HepG2 (cell line): ENCODE results near the gene CPEB2. TPM values are rescaled to one million over a fixed set of nuclear protein-coding genes. Genes with fewer than 3 reads are reported as not detected.

ENCODE experiments used
- AGO1 ChIP-seq: fragments of 200-400 bp; formaldehyde crosslinking; IDR thresholded peaks from 2 replicates; pipeline ENCODE4 v1.6.1; 2017; ENCODE audit warnings: mild to moderate bottlenecking, low read depth, low read length, moderate library complexity; ENCODE audit not compliant: poor library complexity, severe bottlenecking
- FOSL2 ChIP-seq: sonication (generic); formaldehyde crosslinking; IDR thresholded peaks from 2 replicates; pipeline ENCODE4 v1.4.0; 2020; ENCODE audit warnings: missing genetic modification reagents
- HOXA9 ChIP-seq: sonication (generic); formaldehyde crosslinking; IDR thresholded peaks from 2 replicates; pipeline ENCODE4 v1.8.1; 2022; ENCODE audit warnings: missing genetic modification reagents, mild to moderate bottlenecking, moderate library complexity, borderline replicate concordance
- KMT2B ChIP-seq: IDR thresholded peaks from 2 replicates; pipeline ENCODE4 v1.6.1; 2016; ENCODE audit warnings: missing genetic modification reagents, missing compliant biosample characterization
- NONO ChIP-seq, 2 experiments: fragments of 450-650 bp in 1 of 2; sonication (generic) in 1 of 2; formaldehyde crosslinking in 1 of 2; IDR thresholded peaks in 1 of 2; conservative IDR thresholded peaks in 1 of 2; 2 replicates each; pipeline versions ENCODE4 v1.6.1 to v1.8.0; 2017 to 2022; ENCODE audit warnings: mild to moderate bottlenecking in 1 of 2, missing genetic modification reagents in 1 of 2, moderate library complexity in 1 of 2
- SNAI1 ChIP-seq: sonication (generic); formaldehyde crosslinking; IDR thresholded peaks from 2 replicates; pipeline ENCODE4 v1.5.0; 2020; ENCODE audit warnings: mild to moderate bottlenecking, missing genetic modification reagents, borderline replicate concordance
- ZC3H4 ChIP-seq: sonication (generic); formaldehyde crosslinking; IDR thresholded peaks from 2 replicates; pipeline ENCODE4 v1.4.0; 2020; ENCODE audit warnings: missing genetic modification reagents, borderline replicate concordance
- ZNF337 ChIP-seq: sonication (generic); formaldehyde crosslinking; IDR thresholded peaks from 2 replicates; pipeline ENCODE4 v1.5.1; 2020; ENCODE audit warnings: missing genetic modification reagents, low read depth, mild to moderate bottlenecking, borderline replicate concordance
- ZNF598 ChIP-seq: sonication (generic); formaldehyde crosslinking; IDR thresholded peaks from 2 replicates; pipeline ENCODE4 v1.5.1; 2020; ENCODE audit warnings: mild to moderate bottlenecking, missing genetic modification reagents, borderline replicate concordance
- ZNF782 ChIP-seq: sonication (generic); formaldehyde crosslinking; IDR thresholded peaks from 2 replicates; pipeline ENCODE4 v1.4.0; 2020; ENCODE audit warnings: missing genetic modification reagents, mild to moderate bottlenecking, borderline replicate concordance
- ZNF790 ChIP-seq: sonication (generic); formaldehyde crosslinking; IDR thresholded peaks from 2 replicates; pipeline ENCODE4 v1.8.0; 2022; ENCODE audit warnings: missing genetic modification reagents, mild to moderate bottlenecking, borderline replicate concordance
- polyA plus RNA-seq, 8 experiments: library from polyadenylated mRNA; depleted of rRNA in 3 of 8; stranded (reverse) in 7 of 8; unstranded in 1 of 8; fragments of >200 nt; fragmentation: Illumina TruSeq in 4 of 8; extraction: Trizol in 4 of 8; gene quantifications; 2 replicates each; pipeline versions ENCODE4 v1.2.1 to v1.2.3, GENCODE V29; 2011 to 2016; ENCODE audit warnings: low read depth in 4 of 8, missing spikeins in 1 of 8, mixed read lengths in 1 of 8; ENCODE audit not compliant: insufficient read depth in 1 of 8
- total RNA-seq, 5 experiments: library from RNA; depleted of rRNA; stranded (reverse); fragments of >200 nt; fragmentation: Illumina TruSeq; extraction: Trizol; gene quantifications; 2 replicates each; pipeline ENCODE4 v1.2.3, GENCODE V29; 2016; ENCODE audit warnings: low read depth in 1 of 5
- TF ChIP-seq, protein P1 (sequence below): sonication (generic); formaldehyde crosslinking; IDR thresholded peaks from 2 replicates; pipeline ENCODE4 v1.5.1; 2020; ENCODE audit warnings: mild to moderate bottlenecking, missing genetic modification reagents, moderate library complexity
- TF ChIP-seq, protein P2 (sequence below): IDR thresholded peaks from 2 replicates; pipeline ENCODE4 v1.6.1; 2016; ENCODE audit warnings: control low read depth
- TF ChIP-seq, protein P3 (sequence below): sonication (generic); formaldehyde crosslinking; IDR thresholded peaks from 2 replicates; pipeline ENCODE4; 2020; ENCODE audit warnings: missing genetic modification reagents, mild to moderate bottlenecking, borderline replicate concordance
- TF ChIP-seq, protein P4 (sequence below): IDR thresholded peaks from 2 replicates; pipeline ENCODE4 v1.6.1; 2016; ENCODE audit warnings: low read depth
- TF ChIP-seq, protein P5 (sequence below): IDR thresholded peaks from 2 replicates; pipeline ENCODE4 v1.4.0; 2020; ENCODE audit warnings: mild to moderate bottlenecking, missing genetic modification reagents

Gene CPEB2
- total and polyA plus RNA-seq, 2 of the 13 experiments (the other 11 are each of a cell fraction or from before 2014, with no cell fraction given) = 2.0 to 2.5 TPM

DNA sequence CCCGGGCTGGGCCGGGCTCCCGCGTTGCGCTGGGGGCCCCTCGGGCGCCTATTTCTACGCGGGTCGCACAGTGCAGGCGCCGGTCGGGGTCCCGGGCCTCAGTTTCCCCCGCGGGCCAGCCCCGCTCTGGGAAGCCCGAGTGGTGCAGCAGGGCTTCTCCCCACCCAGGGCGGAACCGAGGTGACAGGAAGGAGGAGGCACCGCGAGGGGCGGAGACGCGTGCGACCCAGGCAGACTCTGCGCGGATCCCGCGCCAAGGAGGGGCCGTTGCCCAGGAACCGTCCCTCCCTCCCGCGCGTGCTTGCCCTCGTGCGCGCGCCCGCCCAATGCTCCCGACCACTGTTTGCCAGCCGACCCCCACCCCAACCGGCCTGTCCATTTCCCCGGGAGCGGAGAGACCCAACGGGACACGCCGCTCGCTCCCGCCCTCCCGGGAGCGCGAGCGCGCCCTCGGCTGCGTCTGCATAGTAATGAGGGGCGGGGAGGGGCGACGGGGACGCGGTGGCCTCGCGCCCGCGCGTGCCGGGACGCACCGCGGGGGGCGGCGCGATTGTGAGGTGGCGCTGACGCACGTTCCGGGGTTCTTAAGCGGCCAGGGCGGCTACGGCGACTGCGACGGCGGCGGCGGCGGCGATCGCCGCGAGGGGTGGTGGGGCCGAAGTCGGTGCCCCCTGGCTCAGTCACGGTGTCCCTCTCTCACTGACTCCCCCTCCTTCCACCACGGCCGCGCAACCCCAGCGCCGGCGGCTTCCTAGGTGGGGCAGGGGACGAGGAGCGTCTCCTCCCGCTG is at the start of gene CPEB2 (continued):
- TF ChIP-seq, protein P1, sequence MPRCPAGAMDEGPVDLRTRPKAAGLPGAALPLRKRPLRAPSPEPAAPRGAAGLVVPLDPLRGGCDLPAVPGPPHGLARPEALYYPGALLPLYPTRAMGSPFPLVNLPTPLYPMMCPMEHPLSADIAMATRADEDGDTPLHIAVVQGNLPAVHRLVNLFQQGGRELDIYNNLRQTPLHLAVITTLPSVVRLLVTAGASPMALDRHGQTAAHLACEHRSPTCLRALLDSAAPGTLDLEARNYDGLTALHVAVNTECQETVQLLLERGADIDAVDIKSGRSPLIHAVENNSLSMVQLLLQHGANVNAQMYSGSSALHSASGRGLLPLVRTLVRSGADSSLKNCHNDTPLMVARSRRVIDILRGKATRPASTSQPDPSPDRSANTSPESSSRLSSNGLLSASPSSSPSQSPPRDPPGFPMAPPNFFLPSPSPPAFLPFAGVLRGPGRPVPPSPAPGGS (CRISPR knock-in tag) = no peak
- peak; percentile 47; the same call in 1 of the 2 replicates for TF ChIP-seq KMT2B
- TF ChIP-seq AGO1 = peak; percentile 26
- 0 out of 2 replicates have a peak, but pooled peaks have one; percentile 11 for TF ChIP-seq ZNF782 (CRISPR knock-in tag)
- TF ChIP-seq, protein P2, sequence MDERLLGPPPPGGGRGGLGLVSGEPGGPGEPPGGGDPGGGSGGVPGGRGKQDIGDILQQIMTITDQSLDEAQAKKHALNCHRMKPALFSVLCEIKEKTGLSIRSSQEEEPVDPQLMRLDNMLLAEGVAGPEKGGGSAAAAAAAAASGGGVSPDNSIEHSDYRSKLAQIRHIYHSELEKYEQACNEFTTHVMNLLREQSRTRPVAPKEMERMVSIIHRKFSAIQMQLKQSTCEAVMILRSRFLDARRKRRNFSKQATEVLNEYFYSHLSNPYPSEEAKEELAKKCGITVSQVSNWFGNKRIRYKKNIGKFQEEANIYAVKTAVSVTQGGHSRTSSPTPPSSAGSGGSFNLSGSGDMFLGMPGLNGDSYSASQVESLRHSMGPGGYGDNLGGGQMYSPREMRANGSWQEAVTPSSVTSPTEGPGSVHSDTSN (CRISPR knock-in tag) = no peak
- TF ChIP-seq SNAI1 (CRISPR knock-in tag) = no peak
- TF ChIP-seq, protein P3, sequence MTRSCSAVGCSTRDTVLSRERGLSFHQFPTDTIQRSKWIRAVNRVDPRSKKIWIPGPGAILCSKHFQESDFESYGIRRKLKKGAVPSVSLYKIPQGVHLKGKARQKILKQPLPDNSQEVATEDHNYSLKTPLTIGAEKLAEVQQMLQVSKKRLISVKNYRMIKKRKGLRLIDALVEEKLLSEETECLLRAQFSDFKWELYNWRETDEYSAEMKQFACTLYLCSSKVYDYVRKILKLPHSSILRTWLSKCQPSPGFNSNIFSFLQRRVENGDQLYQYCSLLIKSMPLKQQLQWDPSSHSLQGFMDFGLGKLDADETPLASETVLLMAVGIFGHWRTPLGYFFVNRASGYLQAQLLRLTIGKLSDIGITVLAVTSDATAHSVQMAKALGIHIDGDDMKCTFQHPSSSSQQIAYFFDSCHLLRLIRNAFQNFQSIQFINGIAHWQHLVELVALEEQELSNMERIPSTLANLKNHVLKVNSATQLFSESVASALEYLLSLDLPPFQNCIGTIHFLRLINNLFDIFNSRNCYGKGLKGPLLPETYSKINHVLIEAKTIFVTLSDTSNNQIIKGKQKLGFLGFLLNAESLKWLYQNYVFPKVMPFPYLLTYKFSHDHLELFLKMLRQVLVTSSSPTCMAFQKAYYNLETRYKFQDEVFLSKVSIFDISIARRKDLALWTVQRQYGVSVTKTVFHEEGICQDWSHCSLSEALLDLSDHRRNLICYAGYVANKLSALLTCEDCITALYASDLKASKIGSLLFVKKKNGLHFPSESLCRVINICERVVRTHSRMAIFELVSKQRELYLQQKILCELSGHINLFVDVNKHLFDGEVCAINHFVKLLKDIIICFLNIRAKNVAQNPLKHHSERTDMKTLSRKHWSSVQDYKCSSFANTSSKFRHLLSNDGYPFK (CRISPR knock-in tag) = peak; percentile 23; the same call in 1 of the 2 replicates
- TF ChIP-seq ZNF337 (CRISPR knock-in tag) = no peak
- TF ChIP-seq, protein P4, sequence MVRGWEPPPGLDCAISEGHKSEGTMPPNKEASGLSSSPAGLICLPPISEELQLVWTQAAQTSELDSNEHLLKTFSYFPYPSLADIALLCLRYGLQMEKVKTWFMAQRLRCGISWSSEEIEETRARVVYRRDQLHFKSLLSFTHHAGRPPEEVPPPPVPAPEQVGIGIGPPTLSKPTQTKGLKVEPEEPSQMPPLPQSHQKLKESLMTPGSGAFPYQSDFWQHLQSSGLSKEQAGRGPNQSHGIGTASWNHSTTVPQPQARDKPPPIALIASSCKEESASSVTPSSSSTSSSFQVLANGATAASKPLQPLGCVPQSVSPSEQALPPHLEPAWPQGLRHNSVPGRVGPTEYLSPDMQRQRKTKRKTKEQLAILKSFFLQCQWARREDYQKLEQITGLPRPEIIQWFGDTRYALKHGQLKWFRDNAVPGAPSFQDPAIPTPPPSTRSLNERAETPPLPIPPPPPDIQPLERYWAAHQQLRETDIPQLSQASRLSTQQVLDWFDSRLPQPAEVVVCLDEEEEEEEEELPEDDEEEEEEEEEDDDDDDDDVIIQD (CRISPR knock-in tag) = no peak
- no peak for TF ChIP-seq NONO (IDR thresholded peaks at IDR 0.05)
- peak; percentile 71 for TF ChIP-seq NONO (CRISPR knock-in tag; conservative IDR thresholded peaks at IDR 0.05)
- peak; percentile 12; the same call in 1 of the 2 replicates for TF ChIP-seq FOSL2 (CRISPR knock-in tag)
- peak; percentile 56; the same call in 1 of the 2 replicates for TF ChIP-seq HOXA9 (CRISPR knock-in tag)
- no peak for TF ChIP-seq ZC3H4 (CRISPR knock-in tag)
- TF ChIP-seq ZNF598 (CRISPR knock-in tag) = 0 out of 2 replicates have a peak, but pooled peaks have one; percentile 66
- TF ChIP-seq ZNF790 (CRISPR knock-in tag) = peak; percentile 86; the same call in 1 of the 2 replicates
- TF ChIP-seq, protein P5, sequence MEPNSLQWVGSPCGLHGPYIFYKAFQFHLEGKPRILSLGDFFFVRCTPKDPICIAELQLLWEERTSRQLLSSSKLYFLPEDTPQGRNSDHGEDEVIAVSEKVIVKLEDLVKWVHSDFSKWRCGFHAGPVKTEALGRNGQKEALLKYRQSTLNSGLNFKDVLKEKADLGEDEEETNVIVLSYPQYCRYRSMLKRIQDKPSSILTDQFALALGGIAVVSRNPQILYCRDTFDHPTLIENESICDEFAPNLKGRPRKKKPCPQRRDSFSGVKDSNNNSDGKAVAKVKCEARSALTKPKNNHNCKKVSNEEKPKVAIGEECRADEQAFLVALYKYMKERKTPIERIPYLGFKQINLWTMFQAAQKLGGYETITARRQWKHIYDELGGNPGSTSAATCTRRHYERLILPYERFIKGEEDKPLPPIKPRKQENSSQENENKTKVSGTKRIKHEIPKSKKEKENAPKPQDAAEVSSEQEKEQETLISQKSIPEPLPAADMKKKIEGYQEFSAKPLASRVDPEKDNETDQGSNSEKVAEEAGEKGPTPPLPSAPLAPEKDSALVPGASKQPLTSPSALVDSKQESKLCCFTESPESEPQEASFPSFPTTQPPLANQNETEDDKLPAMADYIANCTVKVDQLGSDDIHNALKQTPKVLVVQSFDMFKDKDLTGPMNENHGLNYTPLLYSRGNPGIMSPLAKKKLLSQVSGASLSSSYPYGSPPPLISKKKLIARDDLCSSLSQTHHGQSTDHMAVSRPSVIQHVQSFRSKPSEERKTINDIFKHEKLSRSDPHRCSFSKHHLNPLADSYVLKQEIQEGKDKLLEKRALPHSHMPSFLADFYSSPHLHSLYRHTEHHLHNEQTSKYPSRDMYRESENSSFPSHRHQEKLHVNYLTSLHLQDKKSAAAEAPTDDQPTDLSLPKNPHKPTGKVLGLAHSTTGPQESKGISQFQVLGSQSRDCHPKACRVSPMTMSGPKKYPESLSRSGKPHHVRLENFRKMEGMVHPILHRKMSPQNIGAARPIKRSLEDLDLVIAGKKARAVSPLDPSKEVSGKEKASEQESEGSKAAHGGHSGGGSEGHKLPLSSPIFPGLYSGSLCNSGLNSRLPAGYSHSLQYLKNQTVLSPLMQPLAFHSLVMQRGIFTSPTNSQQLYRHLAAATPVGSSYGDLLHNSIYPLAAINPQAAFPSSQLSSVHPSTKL (CRISPR knock-in tag) = peak; percentile 55; the same call in 1 of the 2 replicates
